WTC11 (cell line): ENCODE results near the gene DRD1. TPM values are rescaled to one million over a fixed set of nuclear protein-coding genes. Genes with fewer than 3 reads are reported as not detected.

Source experiments
- ATAC-seq: fragments of 200-7000 bp; cut with Tn5 transposase; 2 replicates; pipeline ENCODE4 v1.10.0; 2021; ENCODE audit warnings: mild to moderate bottlenecking, moderate library complexity
- CTCF ChIA-PET: fragments of 300-600 bp; sonication (Branson Sonifier 250); formaldehyde crosslinking; loops from one replicate; lab custom pipeline; 2021; ENCODE audit warnings: antibody characterized with exemption; lab: Charles Lee
- POLR2A ChIA-PET: fragments of 350-600 bp; sonication (Branson Sonifier 250); formaldehyde crosslinking; loops from one replicate; lab custom pipeline; 2021; ENCODE audit warnings: antibody characterized with exemption; lab: Charles Lee
- DNase-seq: peaks from one replicate; pipeline ENCODE4 v3.0.0; 2021; ENCODE audit warnings: low spot score
- H3K27ac Mint-ChIP-seq: 2 replicates; pipeline ENCODE4 v1.8.0; 2021; ENCODE audit warnings: mixed read lengths
- H3K27me3 Mint-ChIP-seq: 2 replicates; pipeline ENCODE4 v1.8.0; 2021; ENCODE audit warnings: low read depth, mild to moderate bottlenecking, moderate library complexity, mixed read lengths
- H3K36me3 Mint-ChIP-seq: 2 replicates; pipeline ENCODE4 v1.8.0; 2021; ENCODE audit warnings: mixed read lengths
- H3K4me1 Mint-ChIP-seq: 2 replicates; pipeline ENCODE4 v1.8.0; 2022; ENCODE audit warnings: mixed read lengths
- H3K4me3 Mint-ChIP-seq: 2 replicates; pipeline ENCODE4 v1.8.0; 2021; ENCODE audit warnings: mild to moderate bottlenecking, moderate library complexity, mixed read lengths
- H3K9me3 Mint-ChIP-seq: 2 replicates; pipeline ENCODE4 v1.8.0; 2021; ENCODE audit warnings: mixed read lengths
- ARID4B ChIP-seq: sonication (generic); formaldehyde crosslinking; IDR thresholded peaks from 2 replicates; pipeline ENCODE4 v1.8.0; 2023; ENCODE audit warnings: missing genetic modification reagents, mild to moderate bottlenecking, borderline replicate concordance
- ATF1 ChIP-seq: sonication (generic); formaldehyde crosslinking; IDR thresholded peaks from 2 replicates; pipeline ENCODE4 v1.8.1; 2023; ENCODE audit warnings: mild to moderate bottlenecking, moderate library complexity, missing genetic modification reagents
- ATF3 ChIP-seq: sonication (generic); formaldehyde crosslinking; conservative IDR thresholded peaks from 2 replicates; pipeline ENCODE4 v1.8.1; 2022; ENCODE audit warnings: mild to moderate bottlenecking, missing genetic modification reagents
- ELF4 ChIP-seq: sonication (generic); formaldehyde crosslinking; IDR thresholded peaks from 2 replicates; pipeline ENCODE4 v1.8.1; 2022; ENCODE audit warnings: low read depth, mild to moderate bottlenecking, moderate library complexity, missing genetic modification reagents
- FOXJ3 ChIP-seq: sonication (generic); formaldehyde crosslinking; IDR thresholded peaks from 2 replicates; pipeline ENCODE4 v1.9.0; 2021; ENCODE audit warnings: missing genetic modification reagents, mild to moderate bottlenecking, borderline replicate concordance
- FOXK1 ChIP-seq: sonication (generic); formaldehyde crosslinking; IDR thresholded peaks from 2 replicates; pipeline ENCODE4 v1.8.0; 2022; ENCODE audit warnings: mild to moderate bottlenecking, moderate library complexity, missing genetic modification reagents
- IRF2 ChIP-seq: sonication (generic); formaldehyde crosslinking; IDR thresholded peaks from 2 replicates; pipeline ENCODE4 v1.8.0; 2022; ENCODE audit warnings: low read depth, missing genetic modification reagents, borderline replicate concordance
- NR2C2 ChIP-seq: sonication (generic); formaldehyde crosslinking; IDR thresholded peaks from 2 replicates; pipeline ENCODE4 v1.8.0; 2022; ENCODE audit warnings: mild to moderate bottlenecking, missing genetic modification reagents
- ZNF121 ChIP-seq: sonication (generic); formaldehyde crosslinking; IDR thresholded peaks from 2 replicates; pipeline ENCODE4 v1.8.0; 2023; ENCODE audit warnings: missing genetic modification reagents
- total RNA-seq: library from RNA; stranded (reverse); gene quantifications from 3 replicates; pipeline ENCODE4 v1.2.3, GENCODE V29; 2021
- TF ChIP-seq, protein P1 (sequence below): fragments of 200-600 bp; IDR thresholded peaks from 2 replicates; pipeline ENCODE4 v1.8.0; 2022; ENCODE audit warnings: antibody characterized with exemption
- TF ChIP-seq, protein P2 (sequence below): fragments of 250-450 bp; sonication (Bioruptor Pico); IDR thresholded peaks from 2 replicates; pipeline ENCODE4 v1.9.0; 2021; ENCODE audit warnings: moderate library complexity, mild to moderate bottlenecking, inconsistent platforms, borderline replicate concordance
- TF ChIP-seq, protein P3 (sequence below): sonication (generic); formaldehyde crosslinking; IDR thresholded peaks from 2 replicates; pipeline ENCODE4 v1.8.0; 2022; ENCODE audit warnings: mild to moderate bottlenecking, missing genetic modification reagents

DRD1 gene
- total RNA-seq, 1 experiment from 2014 or later: 0.07 TPM

DNA sequence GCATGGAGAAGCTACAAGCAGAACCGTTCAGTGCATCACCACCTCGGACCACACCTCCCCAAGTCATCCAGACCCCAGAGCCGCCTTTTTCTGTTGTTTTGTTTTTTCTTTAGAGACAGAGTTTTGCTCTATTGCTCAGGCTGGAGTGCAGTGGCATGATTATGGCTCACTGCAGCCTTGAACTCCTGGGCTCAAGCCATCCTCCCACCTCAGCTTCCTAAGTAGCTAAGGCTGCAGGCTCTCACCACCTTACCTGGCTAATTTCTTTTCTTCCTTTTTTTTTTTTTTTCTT lies 20.9 kb upstream of the DRD1 start:
- no peak for DNase-seq
- Mint-ChIP-seq H3K36me3 (no peaks in the 10 kb centered on the region), H3K9me3 (no peaks in the 10 kb centered on the region), H3K27ac (no peak overlapping the region), H3K4me3 (no peak overlapping the region), H3K4me1 (peaks cover 5% of the 10 kb centered on the region), H3K27me3 (no peaks in the 10 kb centered on the region; the same call in 1 of the 2 replicates)
- no peak for ATAC-seq
- TF ChIP-seq NR2C2 (CRISPR knock-in tag): no peak
- no peak for TF ChIP-seq ZNF121 (CRISPR knock-in tag)
- TF ChIP-seq ATF1 (CRISPR knock-in tag): no peak
- no peak for TF ChIP-seq ATF3 (CRISPR knock-in tag)
- TF ChIP-seq FOXK1 (CRISPR knock-in tag): no peak
- no peak for TF ChIP-seq IRF2 (CRISPR knock-in tag)
- CTCF ChIA-PET: interaction anchor here (0.6 to 2.3 kb wide), 48 partner anchors 8 to 566 kb away, joined by 3 to 44 read pairs (median 4); partner anchors contain the start of genes DRD1 and SFXN1
- POLR2A ChIA-PET: interaction anchor here (1.4 kb wide), 1 partner anchor 13 kb away, joined by 3 read pairs; the partner anchor contains the start of gene SFXN1

GRCh38 chr5:175464074-175464941 lies 20.3 kb upstream of the DRD1 start:
- peak; percentile 79 for DNase-seq
- ATAC-seq: peak; percentile 96
- Mint-ChIP-seq H3K27me3 (no peaks in the 10 kb centered on the region; the same call in 1 of the 2 replicates), H3K4me3 (no peak overlapping the region), H3K4me1 (peaks cover 5% of the 10 kb centered on the region), H3K36me3 (no peaks in the 10 kb centered on the region), H3K27ac (no peak overlapping the region), H3K9me3 (no peaks in the 10 kb centered on the region)
- no peak for TF ChIP-seq ARID4B (CRISPR knock-in tag)
- TF ChIP-seq, protein P1, sequence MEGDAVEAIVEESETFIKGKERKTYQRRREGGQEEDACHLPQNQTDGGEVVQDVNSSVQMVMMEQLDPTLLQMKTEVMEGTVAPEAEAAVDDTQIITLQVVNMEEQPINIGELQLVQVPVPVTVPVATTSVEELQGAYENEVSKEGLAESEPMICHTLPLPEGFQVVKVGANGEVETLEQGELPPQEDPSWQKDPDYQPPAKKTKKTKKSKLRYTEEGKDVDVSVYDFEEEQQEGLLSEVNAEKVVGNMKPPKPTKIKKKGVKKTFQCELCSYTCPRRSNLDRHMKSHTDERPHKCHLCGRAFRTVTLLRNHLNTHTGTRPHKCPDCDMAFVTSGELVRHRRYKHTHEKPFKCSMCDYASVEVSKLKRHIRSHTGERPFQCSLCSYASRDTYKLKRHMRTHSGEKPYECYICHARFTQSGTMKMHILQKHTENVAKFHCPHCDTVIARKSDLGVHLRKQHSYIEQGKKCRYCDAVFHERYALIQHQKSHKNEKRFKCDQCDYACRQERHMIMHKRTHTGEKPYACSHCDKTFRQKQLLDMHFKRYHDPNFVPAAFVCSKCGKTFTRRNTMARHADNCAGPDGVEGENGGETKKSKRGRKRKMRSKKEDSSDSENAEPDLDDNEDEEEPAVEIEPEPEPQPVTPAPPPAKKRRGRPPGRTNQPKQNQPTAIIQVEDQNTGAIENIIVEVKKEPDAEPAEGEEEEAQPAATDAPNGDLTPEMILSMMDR: peak; percentile 61
- TF ChIP-seq ELF4: no peak
- TF ChIP-seq FOXJ3 (CRISPR knock-in tag): no peak
- CTCF ChIA-PET: interaction anchor here (0.6 to 2.3 kb wide), 53 partner anchors 8 to 565 kb away, joined by 3 to 44 read pairs (median 4); partner anchors contain the start of genes DRD1 and SFXN1
- POLR2A ChIA-PET: interaction anchor here (1.4 kb wide), 1 partner anchor 14 kb away, joined by 3 read pairs; the partner anchor contains the start of gene SFXN1

GRCh38 chr5:175463641-175464040 lies 19.7 kb upstream of the DRD1 start:
- no peaks in the 10 kb centered on the region for H3K9me3 Mint-ChIP-seq
- no peak overlapping the region for H3K27ac Mint-ChIP-seq
- no peak overlapping the region for H3K4me3 Mint-ChIP-seq
- peaks cover 5% of the 10 kb centered on the region for H3K4me1 Mint-ChIP-seq
- TF ChIP-seq, protein P2, sequence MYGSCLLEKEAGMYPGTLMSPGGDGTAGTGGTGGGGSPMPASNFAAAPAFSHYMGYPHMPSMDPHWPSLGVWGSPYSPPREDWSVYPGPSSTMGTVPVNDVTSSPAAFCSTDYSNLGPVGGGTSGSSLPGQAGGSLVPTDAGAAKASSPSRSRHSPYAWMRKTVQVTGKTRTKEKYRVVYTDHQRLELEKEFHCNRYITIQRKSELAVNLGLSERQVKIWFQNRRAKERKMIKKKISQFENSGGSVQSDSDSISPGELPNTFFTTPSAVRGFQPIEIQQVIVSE: no peak
- TF ChIP-seq NR2C2 (CRISPR knock-in tag): no peak
- TF ChIP-seq, protein P3, sequence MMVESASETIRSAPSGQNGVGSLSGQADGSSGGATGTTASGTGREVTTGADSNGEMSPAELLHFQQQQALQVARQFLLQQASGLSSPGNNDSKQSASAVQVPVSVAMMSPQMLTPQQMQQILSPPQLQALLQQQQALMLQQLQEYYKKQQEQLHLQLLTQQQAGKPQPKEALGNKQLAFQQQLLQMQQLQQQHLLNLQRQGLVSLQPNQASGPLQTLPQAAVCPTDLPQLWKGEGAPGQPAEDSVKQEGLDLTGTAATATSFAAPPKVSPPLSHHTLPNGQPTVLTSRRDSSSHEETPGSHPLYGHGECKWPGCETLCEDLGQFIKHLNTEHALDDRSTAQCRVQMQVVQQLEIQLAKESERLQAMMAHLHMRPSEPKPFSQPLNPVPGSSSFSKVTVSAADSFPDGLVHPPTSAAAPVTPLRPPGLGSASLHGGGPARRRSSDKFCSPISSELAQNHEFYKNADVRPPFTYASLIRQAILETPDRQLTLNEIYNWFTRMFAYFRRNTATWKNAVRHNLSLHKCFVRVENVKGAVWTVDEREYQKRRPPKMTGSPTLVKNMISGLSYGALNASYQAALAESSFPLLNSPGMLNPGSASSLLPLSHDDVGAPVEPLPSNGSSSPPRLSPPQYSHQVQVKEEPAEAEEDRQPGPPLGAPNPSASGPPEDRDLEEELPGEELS (CRISPR knock-in tag): no peak
- DNase-seq (no peak), ATAC-seq (no peak)
- H3K36me3 Mint-ChIP-seq: no peaks in the 10 kb centered on the region
- ChIA-PET POLR2A (interaction anchor here (1.4 kb wide), 1 partner anchor 15 kb away, joined by 3 read pairs; the partner anchor contains the start of gene SFXN1), CTCF (interaction anchor here (0.6 to 2.3 kb wide), 16 partner anchors 12 to 564 kb away, joined by 3 to 44 read pairs (median 7); partner anchors contain the start of gene SFXN1)
- H3K27me3 Mint-ChIP-seq: no peaks in the 10 kb centered on the region; the same call in 1 of the 2 replicates
